ENCODE data around the gene C1S. TPM values are rescaled to one million over a fixed set of nuclear protein-coding genes. Genes with fewer than 3 reads are reported as not detected.

Gene C1S
- total RNA-seq, 1 experiment from 2014 or later = 32.4 TPM

- Histone ChIP-seq H3K9me2 (ENCODE audit: insufficient read depth) (no peaks in the 10 kb centered on the region), H3K4me1 (replicated peaks; ENCODE audit: insufficient read depth) (peaks cover 19% of the 10 kb centered on the region), H3K79me2 (ENCODE audit: low read depth) (no peaks in the 10 kb centered on the region), H3K27ac (no peak overlapping the region), H3K4me3 (no peak overlapping the region), H3K9me3 (ENCODE audit: insufficient read depth, low read depth) (no peaks in the 10 kb centered on the region; the same call in 1 of the 2 replicates), H4K20me1 (ENCODE audit: insufficient read depth) (no peaks in the 10 kb centered on the region), H2AFZ (no peak overlapping the region), H3K27me3 (ENCODE audit: insufficient read depth, low read depth) (no peaks in the 10 kb centered on the region), H3F3A (ENCODE audit: insufficient read depth, low read depth) (peaks cover 21% of the 10 kb centered on the region), H3K36me3 (ENCODE audit: low read depth) (no peaks in the 10 kb centered on the region), H3K4me2 (no peak overlapping the region)
- intact Hi-C loops (cut with micrococcal nuclease; ENCODE audit: unreplicated experiment) = no loop called here
- POLR2A ChIA-PET (ENCODE audit: unreplicated experiment) = no interaction called here
- CTCF ChIA-PET = no interaction called here
- no TSS peak for BruUV-seq (replicated peaks)
- DNase-seq = no peak
- TF ChIP-seq CTCF (conservative IDR thresholded peaks at IDR 0.05) = no peak
- no peak for TF ChIP-seq EZH2 (IDR thresholded peaks at IDR 0.05; ENCODE audit: low read depth)
These were observed 22.6 kb downstream of the C1S start for GRCh38 chr12:7083125-7083524.

- Histone ChIP-seq H3K4me3 (no peak overlapping the region), H3F3A (ENCODE audit: insufficient read depth, low read depth) (no peaks in the 10 kb centered on the region; the same call in 1 of the 2 replicates), H4K20me1 (ENCODE audit: insufficient read depth) (no peaks in the 10 kb centered on the region), H3K27me3 (ENCODE audit: insufficient read depth, low read depth) (no peaks in the 10 kb centered on the region), H3K9me2 (ENCODE audit: insufficient read depth) (no peaks in the 10 kb centered on the region), H3K27ac (no peak overlapping the region), H3K4me2 (no peak overlapping the region), H3K79me2 (ENCODE audit: low read depth) (no peaks in the 10 kb centered on the region), H3K36me3 (ENCODE audit: low read depth) (no peaks in the 10 kb centered on the region), H3K9me3 (ENCODE audit: insufficient read depth, low read depth) (no peaks in the 10 kb centered on the region; the same call in 1 of the 2 replicates), H3K4me1 (replicated peaks; ENCODE audit: insufficient read depth) (no peaks in the 10 kb centered on the region), H2AFZ (no peak overlapping the region)
- ChIA-PET CTCF (interaction anchor here (0.7 to 1.1 kb wide), 3 partner anchors 10 to 220 kb away, joined by 3 to 4 read pairs (median 4); no protein-coding TSS in a partner anchor), POLR2A (ENCODE audit: unreplicated experiment) (interaction anchor here (0.6 kb wide), 1 partner anchor 238 kb away, joined by 3 read pairs; the partner anchor contains the start of gene USP5)
- BruUV-seq (replicated peaks) = no TSS peak
- DNase-seq = no peak
- no peak for TF ChIP-seq EZH2 (IDR thresholded peaks at IDR 0.05; ENCODE audit: low read depth)
- no peak for TF ChIP-seq CTCF (conservative IDR thresholded peaks at IDR 0.05)
- intact Hi-C loops (cut with micrococcal nuclease; ENCODE audit: unreplicated experiment) = no loop called here
These were observed 28.8 kb downstream of the C1S start for GRCh38 chr12:7089196-7089871.

GRCh38 chr12:7090222-7090998 lies 29.9 kb downstream of the C1S start:
- POLR2A ChIA-PET (ENCODE audit: unreplicated experiment) = interaction anchor here (1.2 kb wide), 1 partner anchor 18 kb away, joined by 5 read pairs; no protein-coding TSS in a partner anchor
- H2AFZ ChIP-seq = no peak overlapping the region
- no peak for TF ChIP-seq CTCF (conservative IDR thresholded peaks at IDR 0.05)
- TF ChIP-seq EZH2 (IDR thresholded peaks at IDR 0.05; ENCODE audit: low read depth) = no peak
- CTCF ChIA-PET = interaction anchor here (0.6 to 1.3 kb wide), 4 partner anchors 11 to 221 kb away, joined by 3 to 11 read pairs (median 4); partner anchors contain the start of genes C1S and LPCAT3
- H3K79me2 ChIP-seq (ENCODE audit: low read depth) = no peaks in the 10 kb centered on the region
- no peaks in the 10 kb centered on the region; the same call in 1 of the 2 replicates for H3K9me3 ChIP-seq (ENCODE audit: insufficient read depth, low read depth)
- H3K4me1 ChIP-seq (replicated peaks; ENCODE audit: insufficient read depth) = no peaks in the 10 kb centered on the region
- H4K20me1 ChIP-seq (ENCODE audit: insufficient read depth) = no peaks in the 10 kb centered on the region
- H3K27me3 ChIP-seq (ENCODE audit: insufficient read depth, low read depth) = no peaks in the 10 kb centered on the region
- no peak for DNase-seq
- no peak overlapping the region for H3K27ac ChIP-seq
- no TSS peak for BruUV-seq (replicated peaks)
- no peaks in the 10 kb centered on the region for H3K9me2 ChIP-seq (ENCODE audit: insufficient read depth)
- H3K4me3 ChIP-seq = no peak overlapping the region
- intact Hi-C loops (cut with micrococcal nuclease; ENCODE audit: unreplicated experiment) = loop anchor here (5.0 kb wide), 1 partner anchor 218 kb away; the partner anchor contains the start of gene SPSB2
- no peaks in the 10 kb centered on the region for H3K36me3 ChIP-seq (ENCODE audit: low read depth)
- H3F3A ChIP-seq (ENCODE audit: insufficient read depth, low read depth) = no peaks in the 10 kb centered on the region; the same call in 1 of the 2 replicates
- H3K4me2 ChIP-seq = no peak overlapping the region
